GM10847 (cell line): ENCODE data around the gene FRAS1.

Experiments used
- POLR2A ChIP-seq: IDR thresholded peaks from 2 replicates; pipeline ENCODE4 v1.6.1; 2011; ENCODE audit not compliant: insufficient read length; ENCODE audit errors: extremely low read depth

The FRAS1 gene

GRCh38 chr4:78370631-78371372 lies 313.7 kb downstream of the FRAS1 start:
- no peak for TF ChIP-seq POLR2A

GRCh38 chr4:78372355-78372988 lies 315.3 kb downstream of the FRAS1 start:
- TF ChIP-seq POLR2A: no peak

GRCh38 chr4:78377555-78377954 lies 320.4 kb downstream of the FRAS1 start:
- TF ChIP-seq POLR2A: no peak

- TF ChIP-seq POLR2A: no peak
These were observed 321.9 kb downstream of the FRAS1 start for GRCh38 chr4:78379040-78379439.

GRCh38 chr4:78379991-78380729 lies 323.0 kb downstream of the FRAS1 start:
- TF ChIP-seq POLR2A: no peak

GRCh38 chr4:78386679-78387078 lies 329.6 kb downstream of the FRAS1 start:
- no peak for TF ChIP-seq POLR2A

GRCh38 chr4:78395642-78396041 lies 338.5 kb downstream of the FRAS1 start:
- TF ChIP-seq POLR2A: no peak

- TF ChIP-seq POLR2A: no peak
These were observed 339.6 kb downstream of the FRAS1 start for GRCh38 chr4:78396613-78397291.

GRCh38 chr4:78397292-78397630 lies 340.1 kb downstream of the FRAS1 start:
- no peak for TF ChIP-seq POLR2A

GRCh38 chr4:78409612-78410202 lies 352.6 kb downstream of the FRAS1 start:
- TF ChIP-seq POLR2A: no peak

GRCh38 chr4:78410225-78410624 lies 353.1 kb downstream of the FRAS1 start:
- TF ChIP-seq POLR2A: no peak

- no peak for TF ChIP-seq POLR2A
These were observed 353.6 kb downstream of the FRAS1 start for GRCh38 chr4:78410676-78411075.

GRCh38 chr4:78414116-78414515 lies 357.0 kb downstream of the FRAS1 start:
- TF ChIP-seq POLR2A: no peak

- TF ChIP-seq POLR2A: no peak
These were observed 360.5 kb downstream of the FRAS1 start for GRCh38 chr4:78417603-78418002.

GRCh38 chr4:78418406-78418805 lies 361.3 kb downstream of the FRAS1 start:
- no peak for TF ChIP-seq POLR2A
